ENCODE measurements around the gene KRTAP10-2. TPM values are rescaled to one million over a fixed set of nuclear protein-coding genes. Genes with fewer than 3 reads are reported as not detected.

The KRTAP10-2 gene
- total and polyA plus RNA-seq, 9 of the 15 experiments (the other 6 are each of a cell fraction or from before 2014, with no cell fraction given): not detected

DNA sequence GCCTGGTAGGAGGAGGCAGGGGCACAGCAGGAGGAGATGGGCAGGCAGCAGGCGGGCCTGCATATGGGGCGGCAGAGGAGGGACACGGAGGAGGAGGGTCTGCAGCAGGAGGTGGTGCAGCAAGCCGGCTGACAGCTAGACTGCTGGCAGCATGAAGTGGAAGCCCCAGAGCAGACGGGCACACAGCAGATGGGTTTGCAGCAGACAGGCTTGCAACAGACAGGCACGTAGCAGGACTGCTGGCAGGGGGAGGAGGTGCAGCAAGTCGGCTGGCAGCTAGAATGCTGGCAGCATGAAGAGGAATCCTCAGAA is 28.5 kb upstream of the KRTAP10-2 start:
- intact Hi-C loops (cut with micrococcal nuclease): no loop called here
- FAIRE-seq: no peak
- no peak for ATAC-seq
- WGBS (ENCODE audit: insufficient coverage, low coverage, missing lambda C conversion rate): 2% methylated on average over 7 of the region's 7 CpGs
- Histone ChIP-seq H3K9ac (ENCODE audit: insufficient read depth in 1 of 2, low read depth in 2 of 2, low read length in 2 of 2) (no peak overlapping the region), H3K27ac (ENCODE audit: extremely low read depth, low read depth, low read length) (no peak overlapping the region), H2AFZ (ENCODE audit: low read depth, low read length) (no peak overlapping the region), H3K27me3 (ENCODE audit: control insufficient read depth in 2 of 2, insufficient read depth in 2 of 2, low read length in 2 of 2) (peaks cover 0 to 21% of the 10 kb centered on the region in 2 experiments; a peak in 3 of 5 replicates), H4K20me1 (replicated peaks; ENCODE audit: control insufficient read depth, insufficient read depth, low read length) (no peaks in the 10 kb centered on the region), H3K79me2 (ENCODE audit: control insufficient read depth, insufficient read depth, low read length) (no peaks in the 10 kb centered on the region), H3K36me3 (ENCODE audit: control insufficient read depth, insufficient read depth, low read length) (no peaks in the 10 kb centered on the region), H3K9me3 (replicated peaks; ENCODE audit: control insufficient read depth, insufficient read depth, low read depth, low read length) (peaks cover 3% of the 10 kb centered on the region), H3K4me1 (replicated peaks in 1 of 2; ENCODE audit: control insufficient read depth in 2 of 2, insufficient read depth in 2 of 2, low read length in 2 of 2) (peaks cover 0 to 1% of the 10 kb centered on the region in 2 experiments; a peak in 2 of 5 replicates), H3K4me3 (no peak overlapping the region), H3K9me1 (ENCODE audit: control insufficient read depth, insufficient read depth, low read length) (no peaks in the 10 kb centered on the region), H3K4me2 (ENCODE audit: insufficient read depth, low read length) (no peak overlapping the region)
- TF ChIP-seq, protein P1, sequence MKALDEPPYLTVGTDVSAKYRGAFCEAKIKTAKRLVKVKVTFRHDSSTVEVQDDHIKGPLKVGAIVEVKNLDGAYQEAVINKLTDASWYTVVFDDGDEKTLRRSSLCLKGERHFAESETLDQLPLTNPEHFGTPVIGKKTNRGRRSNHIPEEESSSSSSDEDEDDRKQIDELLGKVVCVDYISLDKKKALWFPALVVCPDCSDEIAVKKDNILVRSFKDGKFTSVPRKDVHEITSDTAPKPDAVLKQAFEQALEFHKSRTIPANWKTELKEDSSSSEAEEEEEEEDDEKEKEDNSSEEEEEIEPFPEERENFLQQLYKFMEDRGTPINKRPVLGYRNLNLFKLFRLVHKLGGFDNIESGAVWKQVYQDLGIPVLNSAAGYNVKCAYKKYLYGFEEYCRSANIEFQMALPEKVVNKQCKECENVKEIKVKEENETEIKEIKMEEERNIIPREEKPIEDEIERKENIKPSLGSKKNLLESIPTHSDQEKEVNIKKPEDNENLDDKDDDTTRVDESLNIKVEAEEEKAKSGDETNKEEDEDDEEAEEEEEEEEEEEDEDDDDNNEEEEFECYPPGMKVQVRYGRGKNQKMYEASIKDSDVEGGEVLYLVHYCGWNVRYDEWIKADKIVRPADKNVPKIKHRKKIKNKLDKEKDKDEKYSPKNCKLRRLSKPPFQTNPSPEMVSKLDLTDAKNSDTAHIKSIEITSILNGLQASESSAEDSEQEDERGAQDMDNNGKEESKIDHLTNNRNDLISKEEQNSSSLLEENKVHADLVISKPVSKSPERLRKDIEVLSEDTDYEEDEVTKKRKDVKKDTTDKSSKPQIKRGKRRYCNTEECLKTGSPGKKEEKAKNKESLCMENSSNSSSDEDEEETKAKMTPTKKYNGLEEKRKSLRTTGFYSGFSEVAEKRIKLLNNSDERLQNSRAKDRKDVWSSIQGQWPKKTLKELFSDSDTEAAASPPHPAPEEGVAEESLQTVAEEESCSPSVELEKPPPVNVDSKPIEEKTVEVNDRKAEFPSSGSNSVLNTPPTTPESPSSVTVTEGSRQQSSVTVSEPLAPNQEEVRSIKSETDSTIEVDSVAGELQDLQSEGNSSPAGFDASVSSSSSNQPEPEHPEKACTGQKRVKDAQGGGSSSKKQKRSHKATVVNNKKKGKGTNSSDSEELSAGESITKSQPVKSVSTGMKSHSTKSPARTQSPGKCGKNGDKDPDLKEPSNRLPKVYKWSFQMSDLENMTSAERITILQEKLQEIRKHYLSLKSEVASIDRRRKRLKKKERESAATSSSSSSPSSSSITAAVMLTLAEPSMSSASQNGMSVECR (CRISPR knock-in tag; IDR thresholded peaks at IDR 0.05): no peak
- TF ChIP-seq TARDBP (IDR thresholded peaks at IDR 0.05) (no peak), ELF4 (CRISPR knock-in tag; IDR thresholded peaks at IDR 0.05) (no peak), SMAD1 (IDR thresholded peaks at IDR 0.05; ENCODE audit: low read depth, low read length, partially characterized antibody) (no peak), BDP1 (IDR thresholded peaks at IDR 0.05; ENCODE audit: insufficient read depth, insufficient read length) (no peak), ILF3 (IDR thresholded peaks at IDR 0.05; ENCODE audit: borderline replicate concordance) (no peak), ZNF140 (CRISPR knock-in tag; IDR thresholded peaks at IDR 0.05) (no peak)
- TF ChIP-seq, protein P2, sequence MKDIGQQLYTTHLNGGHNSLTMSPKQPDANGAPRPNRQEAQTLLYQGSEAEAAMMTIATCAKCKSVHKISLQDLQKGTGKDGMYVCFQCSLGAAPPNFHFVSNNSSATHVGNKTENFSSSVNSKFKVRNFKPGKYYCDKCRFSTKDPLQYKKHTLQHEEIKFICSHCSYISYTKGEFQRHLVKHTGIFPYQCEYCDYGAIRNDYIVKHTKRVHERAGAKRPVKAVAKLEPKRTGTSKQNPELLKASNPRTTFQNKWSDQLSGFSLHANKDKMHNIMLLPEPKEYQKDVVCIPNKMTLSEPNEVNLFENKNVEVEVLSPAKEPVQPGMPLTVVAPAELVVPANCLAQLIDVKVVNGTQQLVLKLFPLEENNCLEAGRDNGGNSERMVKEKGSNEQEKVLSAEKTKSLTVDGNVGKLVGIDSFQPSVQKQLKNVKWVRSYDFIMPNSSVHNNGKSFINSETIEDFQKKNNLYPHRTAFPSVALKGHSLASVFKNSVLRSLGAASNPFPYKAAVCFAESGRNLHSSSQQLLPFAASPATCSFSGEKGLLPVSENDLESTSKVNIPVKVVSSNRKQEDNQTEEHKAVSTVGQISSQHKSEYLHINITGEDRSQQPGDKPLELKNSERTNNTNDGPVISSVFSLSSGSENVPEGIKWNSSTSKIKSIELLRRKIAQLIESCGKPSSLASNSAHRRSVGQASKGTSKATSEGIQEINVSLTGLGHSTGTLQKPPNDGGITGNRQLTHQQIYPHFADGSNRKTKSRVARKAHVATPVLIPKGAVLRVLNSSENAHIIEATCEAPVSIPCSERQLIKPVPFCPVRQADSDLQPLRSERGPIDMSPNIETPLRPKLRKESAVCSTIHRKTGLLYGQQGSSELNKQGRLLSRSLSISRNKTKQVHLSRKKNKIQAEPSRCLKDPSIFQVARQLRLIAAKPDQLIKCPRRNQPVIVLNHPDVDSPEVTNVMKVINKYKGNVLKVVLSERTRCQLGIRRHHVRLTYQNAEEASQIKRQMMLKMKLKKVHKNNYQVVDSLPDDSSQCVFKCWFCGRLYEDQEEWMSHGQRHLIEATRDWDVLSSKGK (CRISPR knock-in tag; IDR thresholded peaks at IDR 0.05): no peak
- TF ChIP-seq, protein P3, sequence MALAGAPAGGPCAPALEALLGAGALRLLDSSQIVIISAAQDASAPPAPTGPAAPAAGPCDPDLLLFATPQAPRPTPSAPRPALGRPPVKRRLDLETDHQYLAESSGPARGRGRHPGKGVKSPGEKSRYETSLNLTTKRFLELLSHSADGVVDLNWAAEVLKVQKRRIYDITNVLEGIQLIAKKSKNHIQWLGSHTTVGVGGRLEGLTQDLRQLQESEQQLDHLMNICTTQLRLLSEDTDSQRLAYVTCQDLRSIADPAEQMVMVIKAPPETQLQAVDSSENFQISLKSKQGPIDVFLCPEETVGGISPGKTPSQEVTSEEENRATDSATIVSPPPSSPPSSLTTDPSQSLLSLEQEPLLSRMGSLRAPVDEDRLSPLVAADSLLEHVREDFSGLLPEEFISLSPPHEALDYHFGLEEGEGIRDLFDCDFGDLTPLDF (CRISPR knock-in tag; IDR thresholded peaks at IDR 0.05): no peak
- ChIA-PET CTCF (ENCODE audit: low intra/inter-chr PET ratio) (no interaction called here), POLR2A (interaction anchor here (0.7 kb wide), 1 partner anchor 73 kb away, joined by 4 read pairs; no protein-coding TSS in a partner anchor)
- in situ Hi-C loops (cut with MboI): no loop called here
- no peak for DNase-seq (ENCODE audit: extremely low read depth in 1 of 4, low spot score in 3 of 4)
- BruUV-seq (replicated peaks): no TSS peak

Data from K562 (cell line).